Measurements from ENCODE around the gene DDX1. TPM values are rescaled to one million over a fixed set of nuclear protein-coding genes. Genes with fewer than 3 reads are reported as not detected.

The DDX1 gene
- total and polyA plus RNA-seq, 2 of the 4 experiments (the other 2 are of a cell fraction): 73.6 to 74.9 TPM

- Histone ChIP-seq H3K56ac (ENCODE audit: extremely low read depth, insufficient read depth, low read length) (no peak overlapping the region), H3K4me2 (ENCODE audit: low read depth, low read length) (no peak overlapping the region), H2AK9ac (replicated peaks; ENCODE audit: low read depth, low read length, poor library complexity) (no peak overlapping the region), H3K9ac (ENCODE audit: low read depth, low read length) (no peak overlapping the region), H4K20me1 (ENCODE audit: insufficient read depth, low read length) (no peaks in the 10 kb centered on the region), H4K5ac (ENCODE audit: low read depth, low read length) (no peak overlapping the region), H2BK5ac (ENCODE audit: low read depth, low read length, poor library complexity, severe bottlenecking) (no peak overlapping the region), H3K79me1 (ENCODE audit: low read depth in 1 of 2, low read length in 2 of 2) (no peaks in the 10 kb centered on the region; a peak in 1 of 4 replicates), H2BK15ac (ENCODE audit: low read depth, low read length) (no peak overlapping the region), H3K4ac (ENCODE audit: low read depth, low read length) (no peak overlapping the region), H4K91ac (ENCODE audit: insufficient read depth, low read depth, low read length) (no peak overlapping the region), H2BK20ac (ENCODE audit: low read depth, low read length) (no peak overlapping the region), H3K18ac (ENCODE audit: low read depth, low read length) (no peak overlapping the region), H3K14ac (replicated peaks; ENCODE audit: low read depth, low read length) (no peak overlapping the region), H4K8ac (ENCODE audit: low read depth in 2 of 2, low read length in 2 of 2) (no peak overlapping the region), H3K23ac (ENCODE audit: low read depth, low read length) (no peak overlapping the region), H3K4me3 (ENCODE audit: insufficient read depth, low read depth, low read length) (no peak overlapping the region), H3K9me1 (ENCODE audit: insufficient read depth, low read length) (no peaks in the 10 kb centered on the region), H2AK5ac (ENCODE audit: low read depth, low read length) (no peak overlapping the region), H2AFZ (replicated peaks; ENCODE audit: low read length, poor library complexity) (no peak overlapping the region), H3K36me3 (ENCODE audit: control insufficient read depth, insufficient read depth, low read length) (peaks cover 35% of the 10 kb centered on the region), H2BK120ac (ENCODE audit: low read depth, low read length) (no peak overlapping the region), H3K27me3 (ENCODE audit: control insufficient read depth, insufficient read depth, low read length) (no peaks in the 10 kb centered on the region), H3K27ac (ENCODE audit: insufficient read depth, low read length) (no peak overlapping the region), H3K4me1 (ENCODE audit: control insufficient read depth, insufficient read depth, low read length) (no peaks in the 10 kb centered on the region), H3K9me3 (ENCODE audit: control insufficient read depth, insufficient read depth, low read length) (no peaks in the 10 kb centered on the region)
- in situ Hi-C loops (cut with MboI; ENCODE audit: low sequenced_read_pairs): no loop called here
- intact Hi-C loops (cut with micrococcal nuclease): no loop called here
- POLR2A ChIA-PET (ENCODE audit: unreplicated experiment): no interaction called here
- CTCF ChIA-PET: no interaction called here
- no peak for ATAC-seq (ENCODE audit: low read depth)
- no TSS peak for BruUV-seq (replicated peaks)
- DNase-seq: no peak
- no CpG with 5 or more reads among the region's 2 CpGs for WGBS, 2 experiments (ENCODE audit: extremely low coverage in 2 of 2, insufficient read length in 1 of 2)
- dilution Hi-C loops (cut with HindIII; ENCODE audit: low sequenced_read_pairs, unreplicated experiment): no loop called here
- no peak for TF ChIP-seq MXI1 (IDR thresholded peaks at IDR 0.05; ENCODE audit: borderline replicate concordance, low read depth, low read length)
- no peak for TF ChIP-seq RAD21 (IDR thresholded peaks at IDR 0.05; ENCODE audit: low read length)
- TF ChIP-seq RFX5 (IDR thresholded peaks at IDR 0.05; ENCODE audit: low read depth, low read length): no peak
- TF ChIP-seq FOS (IDR thresholded peaks at IDR 0.05; ENCODE audit: low read depth, low read length): no peak
- TF ChIP-seq, protein P1, sequence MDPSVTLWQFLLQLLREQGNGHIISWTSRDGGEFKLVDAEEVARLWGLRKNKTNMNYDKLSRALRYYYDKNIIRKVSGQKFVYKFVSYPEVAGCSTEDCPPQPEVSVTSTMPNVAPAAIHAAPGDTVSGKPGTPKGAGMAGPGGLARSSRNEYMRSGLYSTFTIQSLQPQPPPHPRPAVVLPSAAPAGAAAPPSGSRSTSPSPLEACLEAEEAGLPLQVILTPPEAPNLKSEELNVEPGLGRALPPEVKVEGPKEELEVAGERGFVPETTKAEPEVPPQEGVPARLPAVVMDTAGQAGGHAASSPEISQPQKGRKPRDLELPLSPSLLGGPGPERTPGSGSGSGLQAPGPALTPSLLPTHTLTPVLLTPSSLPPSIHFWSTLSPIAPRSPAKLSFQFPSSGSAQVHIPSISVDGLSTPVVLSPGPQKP (IDR thresholded peaks at IDR 0.05; ENCODE audit: borderline replicate concordance, low read depth, low read length): no peak
- TF ChIP-seq USF2 (IDR thresholded peaks at IDR 0.05; ENCODE audit: low read depth, low read length): no peak
- no peak for TF ChIP-seq BHLHE40 (IDR thresholded peaks at IDR 0.05; ENCODE audit: low read depth, low read length)
- no peak for TF ChIP-seq RCOR1 (IDR thresholded peaks at IDR 0.05; ENCODE audit: insufficient replicate concordance, low read length)
- no peak for TF ChIP-seq NFE2L2 (IDR thresholded peaks at IDR 0.05; ENCODE audit: low read depth, low read length)
- no peak for TF ChIP-seq MAZ (IDR thresholded peaks at IDR 0.05; ENCODE audit: borderline replicate concordance, low read depth, low read length)
- TF ChIP-seq POLR2A (IDR thresholded peaks at IDR 0.05; ENCODE audit: low read depth, low read length): no peak
- TF ChIP-seq, protein P2, sequence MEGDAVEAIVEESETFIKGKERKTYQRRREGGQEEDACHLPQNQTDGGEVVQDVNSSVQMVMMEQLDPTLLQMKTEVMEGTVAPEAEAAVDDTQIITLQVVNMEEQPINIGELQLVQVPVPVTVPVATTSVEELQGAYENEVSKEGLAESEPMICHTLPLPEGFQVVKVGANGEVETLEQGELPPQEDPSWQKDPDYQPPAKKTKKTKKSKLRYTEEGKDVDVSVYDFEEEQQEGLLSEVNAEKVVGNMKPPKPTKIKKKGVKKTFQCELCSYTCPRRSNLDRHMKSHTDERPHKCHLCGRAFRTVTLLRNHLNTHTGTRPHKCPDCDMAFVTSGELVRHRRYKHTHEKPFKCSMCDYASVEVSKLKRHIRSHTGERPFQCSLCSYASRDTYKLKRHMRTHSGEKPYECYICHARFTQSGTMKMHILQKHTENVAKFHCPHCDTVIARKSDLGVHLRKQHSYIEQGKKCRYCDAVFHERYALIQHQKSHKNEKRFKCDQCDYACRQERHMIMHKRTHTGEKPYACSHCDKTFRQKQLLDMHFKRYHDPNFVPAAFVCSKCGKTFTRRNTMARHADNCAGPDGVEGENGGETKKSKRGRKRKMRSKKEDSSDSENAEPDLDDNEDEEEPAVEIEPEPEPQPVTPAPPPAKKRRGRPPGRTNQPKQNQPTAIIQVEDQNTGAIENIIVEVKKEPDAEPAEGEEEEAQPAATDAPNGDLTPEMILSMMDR (conservative IDR thresholded peaks at IDR 0.05; ENCODE audit: low read depth, low read length): no peak
- TF ChIP-seq CEBPB (IDR thresholded peaks at IDR 0.05; ENCODE audit: low read depth, low read length): no peak
- TF ChIP-seq MAFK (IDR thresholded peaks at IDR 0.05; ENCODE audit: low read depth, low read length): no peak
- TF ChIP-seq CHD1 (IDR thresholded peaks at IDR 0.05; ENCODE audit: low read depth, low read length): no peak
- no peak for TF ChIP-seq SMC3 (IDR thresholded peaks at IDR 0.05; ENCODE audit: low read depth, low read length)
These were observed 31.8 kb downstream of the DDX1 start for GRCh38 chr2:15623481-15623796.

Measured in IMR-90 (cell line).